ENCODE measurements around the gene GTPBP6.
"Not testable (repeated sequence)": the region's sequence is repeated elsewhere in the genome, so short reads cannot be mapped to it uniquely, and the experiment has no call there.

DNA sequence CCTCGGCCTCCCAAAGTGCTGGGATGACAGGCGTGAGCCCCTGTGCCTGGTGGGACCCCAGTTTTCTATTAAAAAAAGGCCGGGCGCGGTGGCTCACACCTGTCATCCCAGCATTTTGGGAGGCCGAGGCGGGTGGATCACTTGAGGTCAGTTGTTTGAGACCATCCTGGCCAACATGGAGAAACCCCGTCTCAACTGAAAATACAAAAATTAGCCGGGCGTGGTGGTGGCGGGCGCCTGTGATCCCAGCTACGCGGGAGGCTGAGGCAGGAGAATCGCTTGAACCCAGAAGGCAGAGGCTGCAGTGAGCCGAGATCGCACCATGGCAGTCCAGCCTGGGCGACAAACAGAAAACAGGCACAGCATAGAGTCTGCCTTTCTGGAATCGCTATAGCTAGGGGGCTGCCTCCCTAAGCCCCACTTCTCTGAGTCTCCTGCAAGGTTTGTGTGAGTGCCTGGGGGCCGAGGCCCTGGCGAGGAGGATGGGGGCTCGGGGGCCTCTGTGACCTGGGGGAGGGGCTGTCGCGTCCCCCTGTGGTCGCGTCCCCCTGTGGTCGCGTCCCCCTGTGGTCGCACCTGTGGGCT, 11.6 kb upstream of the GTPBP6 start:
- not testable (repeated sequence) for TF ChIP-seq CTCF (IDR thresholded peaks at IDR 0.05; ENCODE audit: insufficient read depth, low read length, poor library complexity, severe bottlenecking); EZH2phosphoT487 (conservative IDR thresholded peaks at IDR 0.05; ENCODE audit: low read length)

Measured in SU-DHL-6 (cell line).